Activated T-helper 1 cell treated with anti-CD3 and anti-CD28 coated beads, Interleukin-12 subunit alpha, Interleukin-12 subunit beta, Interleukin-2, Interleukin-4 antibody, amounts not matched to agents 30 ng/mL and 10 ng/mL and 1 ng/mL, durations not matched to agents 14 hours and 24 hours and 36 hours (primary cell): ENCODE results near the gene GIPR. TPM values are rescaled to one million over a fixed set of nuclear protein-coding genes. Genes with fewer than 3 reads are reported as not detected.

Source experiments
- total RNA-seq: library from RNA; stranded (reverse); gene quantifications from 2 replicates; pipeline ENCODE4 v1.2.3, GENCODE V29; 2022

GIPR gene
- total RNA-seq, 1 donor from 2014 or later = 4.3 TPM

Other genes with a start within 250 kb of the GIPR start
- gene ERCC1, start 244.3 kb upstream of the GIPR start, total RNA-seq = 143 and 152 TPM in 2 replicates
- 16.8 and 17.2 TPM in 2 replicates for gene FOSB, start 200.2 kb upstream of the GIPR start, total RNA-seq
- gene RTN2, start 171.2 kb upstream of the GIPR start, total RNA-seq = 3.0 and 4.1 TPM in 2 replicates
- gene PPM1N, start 169.8 kb upstream of the GIPR start, total RNA-seq = 1.0 and 1.3 TPM in 2 replicates
- gene VASP, start 160.7 kb upstream of the GIPR start, total RNA-seq = 234 and 235 TPM in 2 replicates
- gene OPA3, start 83.4 kb upstream of the GIPR start, total RNA-seq = 12.1 and 16.2 TPM in 2 replicates
- not detected in 2 replicates for gene GPR4, start 66.0 kb upstream of the GIPR start, total RNA-seq
- gene EML2, start 28.8 kb upstream of the GIPR start, total RNA-seq = 148 and 152 TPM in 2 replicates
- gene SNRPD2, start 23.7 kb downstream of the GIPR start, total RNA-seq = 757 and 760 TPM in 2 replicates
- 13.7 and 18.0 TPM in 2 replicates for gene QPCTL, start 24.4 kb downstream of the GIPR start, total RNA-seq
- gene FBXO46, start 62.7 kb downstream of the GIPR start, total RNA-seq = 35.1 and 35.4 TPM in 2 replicates
- not detected in 2 replicates for gene MEIOSIN, start 65.2 kb downstream of the GIPR start, total RNA-seq
- gene SIX5, start 101.0 kb downstream of the GIPR start, total RNA-seq = 3.7 and 5.6 TPM in 2 replicates
- 22.8 and 23.9 TPM in 2 replicates for gene DMPK, start 114.3 kb downstream of the GIPR start, total RNA-seq
- 50.0 and 55.8 TPM in 2 replicates for gene DMWD, start 124.6 kb downstream of the GIPR start, total RNA-seq
- 0.29 and 0.59 TPM in 2 replicates for gene RSPH6A, start 147.1 kb downstream of the GIPR start, total RNA-seq
- 118 and 120 TPM in 2 replicates for gene SYMPK, start 194.9 kb downstream of the GIPR start, total RNA-seq
- gene FOXA3, start 196.1 kb downstream of the GIPR start, total RNA-seq = 0.27 and 0.34 TPM in 2 replicates
- gene IRF2BP1, start 217.9 kb downstream of the GIPR start, total RNA-seq = 20.9 and 21.5 TPM in 2 replicates
- gene MYPOP, start 234.4 kb downstream of the GIPR start, total RNA-seq = 6.9 and 7.2 TPM in 2 replicates
- not detected in 2 replicates for gene NANOS2, start 246.6 kb downstream of the GIPR start, total RNA-seq